Calu3 (cell line): ENCODE measurements around the gene SRMS. TPM values are rescaled to one million over a fixed set of nuclear protein-coding genes. Genes with fewer than 3 reads are reported as not detected.

ENCODE experiments used
- BruUV-seq: library from RNA; stranded (reverse); fragments of 400-500 nt; replicated peaks from 2 replicates; lab custom pipeline; 2021; lab: Mats Ljungman, UMichigan
- CTCF ChIA-PET: fragments of 300-600 bp; sonication (Branson Sonifier 250); formaldehyde crosslinking; loops from one replicate; lab custom pipeline; 2022; ENCODE audit warnings: antibody characterized with exemption; lab: Charles Lee
- DNase-seq: peaks from one replicate; pipeline ENCODE4 v3.0.0; 2022
- H3K27ac Mint-ChIP-seq: one replicate; pipeline ENCODE4 v1.8.0; 2022; ENCODE audit warnings: mixed read lengths; ENCODE audit not compliant: unreplicated experiment
- H3K27me3 Mint-ChIP-seq: one replicate; pipeline ENCODE4 v1.8.0; 2022; ENCODE audit warnings: mixed read lengths; ENCODE audit not compliant: unreplicated experiment
- H3K36me3 Mint-ChIP-seq: one replicate; pipeline ENCODE4 v1.8.0; 2022; ENCODE audit warnings: mild to moderate bottlenecking, moderate library complexity, mixed read lengths; ENCODE audit not compliant: insufficient read depth, unreplicated experiment
- H3K4me1 Mint-ChIP-seq: one replicate; pipeline ENCODE4 v1.8.0; 2022; ENCODE audit warnings: mild to moderate bottlenecking, low read depth, mixed read lengths; ENCODE audit not compliant: unreplicated experiment
- H3K4me3 Mint-ChIP-seq: one replicate; pipeline ENCODE4 v1.8.0; 2022; ENCODE audit warnings: mild to moderate bottlenecking, low read depth, moderate library complexity, mixed read lengths; ENCODE audit not compliant: unreplicated experiment
- H3K9me3 Mint-ChIP-seq: one replicate; pipeline ENCODE4 v1.8.0; 2022; ENCODE audit warnings: low read depth, mixed read lengths; ENCODE audit not compliant: unreplicated experiment
- CTCF ChIP-seq: fragments of 200-600 bp; IDR thresholded peaks from one replicate; pipeline ENCODE4 v1.8.0; 2022; ENCODE audit warnings: antibody characterized with exemption; ENCODE audit not compliant: unreplicated experiment
- intact Hi-C: fragments of 100-400 bp; cut with micrococcal nuclease; formaldehyde crosslinking; loops from one replicate; pipeline ENCODE4 v1.10.0; 2022; ENCODE audit not compliant: unreplicated experiment
- total RNA-seq: library from RNA; stranded (reverse); gene quantifications from 2 replicates; pipeline ENCODE4 v1.2.3, GENCODE V29; 2022

Gene SRMS
- total RNA-seq, 1 experiment from 2014 or later, result not detected

GRCh38 chr20:63543131-63543530 lies 4.4 kb downstream of the SRMS start:
- Mint-ChIP-seq H3K27me3 (peaks cover 14% of the 10 kb centered on the region), H3K4me1 (peaks cover 45% of the 10 kb centered on the region), H3K9me3 (no peaks in the 10 kb centered on the region), H3K27ac (no peak overlapping the region), H3K4me3 (no peak overlapping the region), H3K36me3 (peaks cover 17% of the 10 kb centered on the region)
- TF ChIP-seq CTCF, result no peak
- CTCF ChIA-PET, result no interaction called here
- BruUV-seq, result no TSS peak
- intact Hi-C loops, result no loop called here
- no peak for DNase-seq

GRCh38 chr20:63542696-63543095 lies 4.9 kb downstream of the SRMS start:
- TF ChIP-seq CTCF, result no peak
- DNase-seq, result no peak
- no TSS peak for BruUV-seq
- H3K4me3 Mint-ChIP-seq, result no peak overlapping the region
- H3K9me3 Mint-ChIP-seq, result no peaks in the 10 kb centered on the region
- no peak overlapping the region for H3K27ac Mint-ChIP-seq
- CTCF ChIA-PET, result no interaction called here
- intact Hi-C loops, result no loop called here
- H3K4me1 Mint-ChIP-seq, result peaks cover 45% of the 10 kb centered on the region
- peaks cover 14% of the 10 kb centered on the region for H3K27me3 Mint-ChIP-seq
- peaks cover 21% of the 10 kb centered on the region for H3K36me3 Mint-ChIP-seq

- BruUV-seq, result no TSS peak
- Mint-ChIP-seq H3K4me3 (no peak overlapping the region), H3K9me3 (no peaks in the 10 kb centered on the region), H3K4me1 (peaks cover 49% of the 10 kb centered on the region), H3K27me3 (peaks cover 14% of the 10 kb centered on the region), H3K36me3 (peaks cover 27% of the 10 kb centered on the region), H3K27ac (no peak overlapping the region)
- CTCF ChIA-PET, result interaction anchor here (0.7 kb wide), 1 partner anchor 178 kb away, joined by 4 read pairs; no protein-coding TSS in a partner anchor
- intact Hi-C loops, result no loop called here
- no peak for DNase-seq
- no peak for TF ChIP-seq CTCF
Measured at GRCh38 chr20:63542031-63542559, 5.5 kb downstream of the SRMS start.

GRCh38 chr20:63541371-63541770 lies 6.2 kb downstream of the SRMS start:
- Mint-ChIP-seq H3K4me3 (no peak overlapping the region), H3K4me1 (peaks cover 56% of the 10 kb centered on the region), H3K9me3 (no peaks in the 10 kb centered on the region), H3K36me3 (peaks cover 35% of the 10 kb centered on the region), H3K27ac (no peak overlapping the region), H3K27me3 (peaks cover 14% of the 10 kb centered on the region)
- intact Hi-C loops, result no loop called here
- no TSS peak for BruUV-seq
- CTCF ChIA-PET, result no interaction called here
- no peak for TF ChIP-seq CTCF
- DNase-seq, result no peak
